ENCODE measurements around the gene TRIM45.

DNA sequence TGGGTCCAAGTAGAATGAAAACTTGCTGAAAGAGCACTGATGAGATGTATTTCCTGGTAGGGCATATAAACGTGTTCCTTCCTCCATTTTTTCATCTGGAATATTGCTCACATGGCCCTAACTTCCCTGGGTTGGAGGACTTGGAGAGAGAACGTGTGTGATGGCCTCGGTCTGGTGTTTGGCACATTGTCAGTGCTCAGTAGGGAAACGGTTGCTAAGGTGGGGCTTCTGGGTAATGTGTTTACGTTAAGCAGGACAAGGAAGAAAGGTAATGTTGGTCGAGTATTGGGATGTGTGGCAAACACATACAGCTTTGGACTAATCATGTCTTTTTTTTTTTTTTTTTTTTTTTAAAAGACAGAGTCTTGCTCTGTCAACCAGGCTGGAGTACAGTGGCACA lies 55.2 kb downstream of the TRIM45 start:
- TF ChIP-seq, protein P1, sequence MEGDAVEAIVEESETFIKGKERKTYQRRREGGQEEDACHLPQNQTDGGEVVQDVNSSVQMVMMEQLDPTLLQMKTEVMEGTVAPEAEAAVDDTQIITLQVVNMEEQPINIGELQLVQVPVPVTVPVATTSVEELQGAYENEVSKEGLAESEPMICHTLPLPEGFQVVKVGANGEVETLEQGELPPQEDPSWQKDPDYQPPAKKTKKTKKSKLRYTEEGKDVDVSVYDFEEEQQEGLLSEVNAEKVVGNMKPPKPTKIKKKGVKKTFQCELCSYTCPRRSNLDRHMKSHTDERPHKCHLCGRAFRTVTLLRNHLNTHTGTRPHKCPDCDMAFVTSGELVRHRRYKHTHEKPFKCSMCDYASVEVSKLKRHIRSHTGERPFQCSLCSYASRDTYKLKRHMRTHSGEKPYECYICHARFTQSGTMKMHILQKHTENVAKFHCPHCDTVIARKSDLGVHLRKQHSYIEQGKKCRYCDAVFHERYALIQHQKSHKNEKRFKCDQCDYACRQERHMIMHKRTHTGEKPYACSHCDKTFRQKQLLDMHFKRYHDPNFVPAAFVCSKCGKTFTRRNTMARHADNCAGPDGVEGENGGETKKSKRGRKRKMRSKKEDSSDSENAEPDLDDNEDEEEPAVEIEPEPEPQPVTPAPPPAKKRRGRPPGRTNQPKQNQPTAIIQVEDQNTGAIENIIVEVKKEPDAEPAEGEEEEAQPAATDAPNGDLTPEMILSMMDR (IDR thresholded peaks at IDR 0.05), result no peak
- TF ChIP-seq EZH2phosphoT487 (IDR thresholded peaks at IDR 0.05), result no peak

All from neural progenitor cell (in vitro differentiated cells).